Measurements from ENCODE around the gene AMPD3. TPM values are rescaled to one million over a fixed set of nuclear protein-coding genes. Genes with fewer than 3 reads are reported as not detected.

The AMPD3 gene
- total RNA-seq, 1 donor from 2014 or later: 3.4 TPM

DNA sequence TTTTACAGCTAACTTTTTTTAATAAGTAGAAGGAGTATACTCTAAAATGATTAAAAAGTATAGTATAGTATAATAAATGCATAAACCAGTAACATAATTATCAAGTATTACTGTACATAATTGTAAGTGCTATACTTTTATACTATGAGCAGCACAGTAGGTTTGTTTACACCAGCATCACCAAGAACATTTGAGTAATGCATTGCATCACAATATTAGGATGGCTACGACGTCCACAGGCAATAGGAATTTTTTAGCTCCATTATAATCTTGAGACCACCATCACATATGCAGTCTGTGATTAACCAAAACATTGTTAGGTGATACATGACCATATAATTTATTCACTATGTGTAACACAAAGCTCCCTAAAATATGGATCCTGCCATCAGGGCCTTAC, 65.5 kb downstream of the AMPD3 start:
- no peak overlapping the region for H3K4me3 ChIP-seq
- DNase-seq: no peak
- no peaks in the 10 kb centered on the region for H3K27me3 ChIP-seq (ENCODE audit: low read depth)
- no peaks in the 10 kb centered on the region for H3K9me3 ChIP-seq (replicated peaks)
- TF ChIP-seq, protein P1, sequence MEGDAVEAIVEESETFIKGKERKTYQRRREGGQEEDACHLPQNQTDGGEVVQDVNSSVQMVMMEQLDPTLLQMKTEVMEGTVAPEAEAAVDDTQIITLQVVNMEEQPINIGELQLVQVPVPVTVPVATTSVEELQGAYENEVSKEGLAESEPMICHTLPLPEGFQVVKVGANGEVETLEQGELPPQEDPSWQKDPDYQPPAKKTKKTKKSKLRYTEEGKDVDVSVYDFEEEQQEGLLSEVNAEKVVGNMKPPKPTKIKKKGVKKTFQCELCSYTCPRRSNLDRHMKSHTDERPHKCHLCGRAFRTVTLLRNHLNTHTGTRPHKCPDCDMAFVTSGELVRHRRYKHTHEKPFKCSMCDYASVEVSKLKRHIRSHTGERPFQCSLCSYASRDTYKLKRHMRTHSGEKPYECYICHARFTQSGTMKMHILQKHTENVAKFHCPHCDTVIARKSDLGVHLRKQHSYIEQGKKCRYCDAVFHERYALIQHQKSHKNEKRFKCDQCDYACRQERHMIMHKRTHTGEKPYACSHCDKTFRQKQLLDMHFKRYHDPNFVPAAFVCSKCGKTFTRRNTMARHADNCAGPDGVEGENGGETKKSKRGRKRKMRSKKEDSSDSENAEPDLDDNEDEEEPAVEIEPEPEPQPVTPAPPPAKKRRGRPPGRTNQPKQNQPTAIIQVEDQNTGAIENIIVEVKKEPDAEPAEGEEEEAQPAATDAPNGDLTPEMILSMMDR (IDR thresholded peaks at IDR 0.05; ENCODE audit: borderline replicate concordance): no peak
- no peak overlapping the region for H3K27ac ChIP-seq (replicated peaks)
- intact Hi-C loops (cut with micrococcal nuclease): no loop called here
- no peaks in the 10 kb centered on the region for H3K4me1 ChIP-seq
- peaks cover 73% of the 10 kb centered on the region for H3K36me3 ChIP-seq

DNA sequence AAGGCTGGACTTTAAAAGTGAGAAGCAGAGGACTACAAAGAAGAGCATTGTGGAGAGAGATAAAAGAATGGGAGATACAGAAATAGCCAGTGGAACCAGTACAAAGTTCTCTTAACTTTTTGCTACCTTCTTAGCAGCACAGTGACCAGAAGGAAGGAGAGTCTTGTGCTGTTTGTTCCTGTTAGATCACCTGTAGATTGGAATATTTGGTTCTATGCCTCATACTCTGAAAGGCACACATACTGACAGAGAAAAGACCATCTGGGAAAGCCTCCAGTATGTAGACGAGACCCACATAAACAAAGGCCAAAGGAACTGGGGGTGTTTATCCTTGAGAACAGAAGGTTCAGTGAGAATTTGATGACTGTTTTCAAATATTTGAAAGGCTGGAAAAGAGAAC, 67.2 kb downstream of the AMPD3 start:
- Histone ChIP-seq H3K4me3 (no peak overlapping the region), H3K9me3 (replicated peaks) (no peaks in the 10 kb centered on the region), H3K27ac (replicated peaks) (no peak overlapping the region), H3K27me3 (ENCODE audit: low read depth) (no peaks in the 10 kb centered on the region), H3K4me1 (no peaks in the 10 kb centered on the region), H3K36me3 (peaks cover 82% of the 10 kb centered on the region)
- intact Hi-C loops (cut with micrococcal nuclease): no loop called here
- TF ChIP-seq, protein P1 (IDR thresholded peaks at IDR 0.05; ENCODE audit: borderline replicate concordance): no peak
- no peak for DNase-seq

- Histone ChIP-seq H3K9me3 (replicated peaks) (no peaks in the 10 kb centered on the region), H3K27ac (replicated peaks) (no peak overlapping the region), H3K36me3 (peaks cover 87% of the 10 kb centered on the region), H3K4me1 (no peaks in the 10 kb centered on the region), H3K4me3 (no peak overlapping the region), H3K27me3 (ENCODE audit: low read depth) (no peaks in the 10 kb centered on the region)
- TF ChIP-seq, protein P1 (IDR thresholded peaks at IDR 0.05; ENCODE audit: borderline replicate concordance): no peak
- DNase-seq: no peak
- intact Hi-C loops (cut with micrococcal nuclease): no loop called here
Observed at GRCh38 chr11:10522921-10523320, 67.9 kb downstream of the AMPD3 start.

- intact Hi-C loops (cut with micrococcal nuclease): no loop called here
- Histone ChIP-seq H3K36me3 (peaks cover 90% of the 10 kb centered on the region), H3K27me3 (ENCODE audit: low read depth) (no peaks in the 10 kb centered on the region), H3K4me3 (no peak overlapping the region), H3K9me3 (replicated peaks) (no peaks in the 10 kb centered on the region), H3K4me1 (no peaks in the 10 kb centered on the region), H3K27ac (replicated peaks) (no peak overlapping the region)
- TF ChIP-seq, protein P1 (IDR thresholded peaks at IDR 0.05; ENCODE audit: borderline replicate concordance): no peak
- no peak for DNase-seq
Observed at GRCh38 chr11:10524471-10524870, 69.4 kb downstream of the AMPD3 start.

- Histone ChIP-seq H3K9me3 (replicated peaks) (no peaks in the 10 kb centered on the region), H3K4me1 (no peaks in the 10 kb centered on the region), H3K4me3 (no peak overlapping the region), H3K27ac (replicated peaks) (no peak overlapping the region), H3K36me3 (peaks cover 89% of the 10 kb centered on the region), H3K27me3 (ENCODE audit: low read depth) (no peaks in the 10 kb centered on the region)
- TF ChIP-seq, protein P1 (IDR thresholded peaks at IDR 0.05; ENCODE audit: borderline replicate concordance): no peak
- intact Hi-C loops (cut with micrococcal nuclease): no loop called here
- DNase-seq: no peak
Observed at GRCh38 chr11:10526974-10527918, 72.2 kb downstream of the AMPD3 start.

All from left ventricle myocardium inferior (tissue), 1 donor.